GM23338 (cell line): ENCODE results near the gene RRAS. TPM values are rescaled to one million over a fixed set of nuclear protein-coding genes. Genes with fewer than 3 reads are reported as not detected.

Source experiments
- ATAC-seq: fragments of 200-7000 bp; cut with Tn5 transposase; 3 replicates; pipeline ENCODE4 v1.9.1; 2020
- DNase-seq: peaks from one replicate; pipeline ENCODE4 v3.0.0-alpha.2; 2015; ENCODE audit warnings: low spot score
- H2AFZ ChIP-seq: fragments of 200-600 bp; sonication (generic); 2 replicates; pipeline ENCODE4 v1.8.0; 2016; ENCODE audit warnings: antibody characterized with exemption, mild to moderate bottlenecking, moderate library complexity
- H3F3A ChIP-seq: fragments of 200-600 bp; sonication (generic); replicated peaks from 2 replicates; pipeline ENCODE4 v1.8.0; 2017; ENCODE audit warnings: antibody characterized with exemption, mixed run types, low read depth
- H3K27ac ChIP-seq: fragments of 200-600 bp; sonication (generic); 2 replicates; pipeline ENCODE4 v1.6.1; 2016; ENCODE audit warnings: low read depth
- H3K27me3 ChIP-seq: fragments of 200-600 bp; sonication (generic); 2 replicates; pipeline ENCODE4 v1.8.0; 2016; ENCODE audit warnings: mild to moderate bottlenecking, mixed run types, moderate library complexity; ENCODE audit not compliant: insufficient read depth
- H3K36me3 ChIP-seq: fragments of 200-600 bp; sonication (generic); 2 replicates; pipeline ENCODE4 v1.8.0; 2016; ENCODE audit warnings: mild to moderate bottlenecking; ENCODE audit not compliant: insufficient read depth
- H3K4me1 ChIP-seq: fragments of 200-600 bp; sonication (generic); 2 replicates; pipeline ENCODE4 v1.8.0; 2016; ENCODE audit warnings: mild to moderate bottlenecking, moderate library complexity; ENCODE audit not compliant: insufficient read depth
- H3K4me2 ChIP-seq: fragments of 200-600 bp; sonication (generic); 2 replicates; pipeline ENCODE4 v1.7.1; 2017; ENCODE audit warnings: mixed run types
- H3K4me3 ChIP-seq: fragments of 200-600 bp; sonication (generic); 2 replicates; pipeline ENCODE4 v1.6.1; 2016; ENCODE audit warnings: mixed run types
- H3K79me2 ChIP-seq: fragments of 200-600 bp; sonication (generic); replicated peaks from 2 replicates; pipeline ENCODE4 v1.8.0; 2017; ENCODE audit warnings: mild to moderate bottlenecking; ENCODE audit not compliant: insufficient read depth
- H3K9me2 ChIP-seq: fragments of 200-600 bp; sonication (generic); 2 replicates; pipeline ENCODE4 v1.8.0; 2017; ENCODE audit not compliant: insufficient read depth
- H4K20me1 ChIP-seq: fragments of 200-600 bp; sonication (generic); replicated peaks from 2 replicates; pipeline ENCODE4 v1.8.0; 2017; ENCODE audit warnings: mild to moderate bottlenecking; ENCODE audit not compliant: insufficient read depth
- H3K27ac Mint-ChIP-seq: 2 replicates; pipeline ENCODE4 v1.8.0; 2020; ENCODE audit warnings: inconsistent platforms, mild to moderate bottlenecking, moderate library complexity, mixed read lengths
- H3K27me3 Mint-ChIP-seq: 3 replicates; pipeline ENCODE4 v1.8.0; 2022; ENCODE audit warnings: low read depth, mild to moderate bottlenecking, moderate library complexity, mixed read lengths, inconsistent platforms; ENCODE audit not compliant: insufficient read depth, poor library complexity
- H3K36me3 Mint-ChIP-seq: 3 replicates; pipeline ENCODE4 v1.8.0; 2021; ENCODE audit warnings: low read depth, mild to moderate bottlenecking, inconsistent platforms, moderate library complexity, mixed read lengths
- H3K4me1 Mint-ChIP-seq: 3 replicates; pipeline ENCODE4 v1.8.0; 2020; ENCODE audit warnings: mild to moderate bottlenecking, inconsistent platforms, mixed read lengths
- H3K4me3 Mint-ChIP-seq: 3 replicates; pipeline ENCODE4 v1.8.0; 2021; ENCODE audit warnings: moderate library complexity, mild to moderate bottlenecking, inconsistent platforms, mixed read lengths
- H3K9me3 Mint-ChIP-seq: 3 replicates; pipeline ENCODE4 v1.8.0; 2020; ENCODE audit warnings: moderate library complexity, mild to moderate bottlenecking, inconsistent platforms, mixed read lengths
- EZH2 ChIP-seq: fragments of 200-600 bp; sonication (generic); IDR thresholded peaks from one replicate; pipeline ENCODE4 v1.8.0; 2017; ENCODE audit warnings: antibody characterized with exemption, mild to moderate bottlenecking, low read depth; ENCODE audit not compliant: unreplicated experiment
- JUNB ChIP-seq: IDR thresholded peaks from one replicate; pipeline ENCODE4 v1.6.1; 2016; ENCODE audit warnings: antibody characterized with exemption; ENCODE audit not compliant: unreplicated experiment
- NANOG ChIP-seq: IDR thresholded peaks from 2 replicates; pipeline ENCODE4 v1.6.1; 2016; ENCODE audit warnings: antibody characterized with exemption, borderline replicate concordance
- POLR2AphosphoS5 ChIP-seq: IDR thresholded peaks from 2 replicates; pipeline ENCODE4 v1.6.1; 2016; ENCODE audit warnings: antibody characterized with exemption, low read depth
- ZNF114 ChIP-seq: fragments of 250-450 bp; sonication (Bioruptor Pico); IDR thresholded peaks from 2 replicates; pipeline ENCODE4 v1.5.0; 2020; ENCODE audit warnings: mild to moderate bottlenecking, moderate library complexity
- ZNF331 ChIP-seq: fragments of 250-450 bp; sonication (Bioruptor Pico); IDR thresholded peaks from 2 replicates; pipeline ENCODE4 v1.5.0; 2020; ENCODE audit warnings: low read depth, mild to moderate bottlenecking, moderate library complexity
- polyA plus RNA-seq: library from polyadenylated mRNA; unstranded; fragments of >200 nt; fragmentation: Nextera tagmentation; extraction: Ambion mirVana; gene quantifications from 2 replicates; pipeline ENCODE4 v1.2.1, GENCODE V29; 2016
- total RNA-seq: library from RNA; depleted of rRNA; stranded (reverse); fragments of >200 nt; shearing (Covaris generic); gene quantifications from 2 replicates; pipeline ENCODE4 v1.2.3, GENCODE V29; 2014
- TF ChIP-seq, protein P1 (sequence below): IDR thresholded peaks from one replicate; pipeline ENCODE4 v1.6.1; 2018; ENCODE audit warnings: antibody characterized with exemption; ENCODE audit not compliant: unreplicated experiment
- TF ChIP-seq, protein P2 (sequence below): fragments of 250-450 bp; sonication (Bioruptor Pico); IDR thresholded peaks from 2 replicates; pipeline ENCODE4 v1.5.0; 2020; ENCODE audit warnings: mild to moderate bottlenecking, moderate library complexity
- TF ChIP-seq, protein P3 (sequence below): IDR thresholded peaks from 2 replicates; pipeline ENCODE4 v1.6.1; 2016; ENCODE audit warnings: antibody characterized with exemption
- TF ChIP-seq, protein P4 (sequence below), 2 experiments: fragments of 200-600 bp in 1 of 2; sonication (generic) in 1 of 2; conservative IDR thresholded peaks; 2 replicates each; pipeline versions ENCODE4 v1.5.1 to v1.6.1; 2016 to 2017; ENCODE audit warnings: antibody characterized with exemption in 2 of 2, low read depth in 2 of 2, mild to moderate bottlenecking in 2 of 2, moderate library complexity in 1 of 2

The RRAS gene
- total and polyA plus RNA-seq, 2 experiments from 2014 or later: 9.3 to 30.0 TPM

DNA sequence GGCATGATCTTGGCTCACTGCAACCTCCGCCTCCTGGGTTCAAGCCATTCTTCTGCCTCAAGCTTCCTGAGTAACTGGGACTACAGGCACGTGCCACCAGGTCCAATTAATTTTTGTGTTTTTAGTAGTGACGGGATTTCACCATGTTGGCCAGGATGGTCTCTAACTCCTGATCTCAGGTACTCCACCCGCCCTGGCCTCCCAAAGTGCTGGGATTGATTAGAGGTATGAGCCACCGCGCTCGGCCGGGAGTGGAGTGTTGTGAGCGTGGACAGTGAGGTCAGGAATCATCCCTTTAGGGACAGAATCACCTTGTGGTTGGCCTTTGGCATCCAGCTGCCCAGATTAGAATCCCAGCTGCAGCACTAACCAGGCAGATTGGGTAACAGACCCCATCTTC, 10.3 kb downstream of the RRAS start (continued):
- TF ChIP-seq, protein P1, sequence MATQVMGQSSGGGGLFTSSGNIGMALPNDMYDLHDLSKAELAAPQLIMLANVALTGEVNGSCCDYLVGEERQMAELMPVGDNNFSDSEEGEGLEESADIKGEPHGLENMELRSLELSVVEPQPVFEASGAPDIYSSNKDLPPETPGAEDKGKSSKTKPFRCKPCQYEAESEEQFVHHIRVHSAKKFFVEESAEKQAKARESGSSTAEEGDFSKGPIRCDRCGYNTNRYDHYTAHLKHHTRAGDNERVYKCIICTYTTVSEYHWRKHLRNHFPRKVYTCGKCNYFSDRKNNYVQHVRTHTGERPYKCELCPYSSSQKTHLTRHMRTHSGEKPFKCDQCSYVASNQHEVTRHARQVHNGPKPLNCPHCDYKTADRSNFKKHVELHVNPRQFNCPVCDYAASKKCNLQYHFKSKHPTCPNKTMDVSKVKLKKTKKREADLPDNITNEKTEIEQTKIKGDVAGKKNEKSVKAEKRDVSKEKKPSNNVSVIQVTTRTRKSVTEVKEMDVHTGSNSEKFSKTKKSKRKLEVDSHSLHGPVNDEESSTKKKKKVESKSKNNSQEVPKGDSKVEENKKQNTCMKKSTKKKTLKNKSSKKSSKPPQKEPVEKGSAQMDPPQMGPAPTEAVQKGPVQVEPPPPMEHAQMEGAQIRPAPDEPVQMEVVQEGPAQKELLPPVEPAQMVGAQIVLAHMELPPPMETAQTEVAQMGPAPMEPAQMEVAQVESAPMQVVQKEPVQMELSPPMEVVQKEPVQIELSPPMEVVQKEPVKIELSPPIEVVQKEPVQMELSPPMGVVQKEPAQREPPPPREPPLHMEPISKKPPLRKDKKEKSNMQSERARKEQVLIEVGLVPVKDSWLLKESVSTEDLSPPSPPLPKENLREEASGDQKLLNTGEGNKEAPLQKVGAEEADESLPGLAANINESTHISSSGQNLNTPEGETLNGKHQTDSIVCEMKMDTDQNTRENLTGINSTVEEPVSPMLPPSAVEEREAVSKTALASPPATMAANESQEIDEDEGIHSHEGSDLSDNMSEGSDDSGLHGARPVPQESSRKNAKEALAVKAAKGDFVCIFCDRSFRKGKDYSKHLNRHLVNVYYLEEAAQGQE: no peak
- TF ChIP-seq POLR2AphosphoS5 (no peak), ZNF331 (no peak)

DNA sequence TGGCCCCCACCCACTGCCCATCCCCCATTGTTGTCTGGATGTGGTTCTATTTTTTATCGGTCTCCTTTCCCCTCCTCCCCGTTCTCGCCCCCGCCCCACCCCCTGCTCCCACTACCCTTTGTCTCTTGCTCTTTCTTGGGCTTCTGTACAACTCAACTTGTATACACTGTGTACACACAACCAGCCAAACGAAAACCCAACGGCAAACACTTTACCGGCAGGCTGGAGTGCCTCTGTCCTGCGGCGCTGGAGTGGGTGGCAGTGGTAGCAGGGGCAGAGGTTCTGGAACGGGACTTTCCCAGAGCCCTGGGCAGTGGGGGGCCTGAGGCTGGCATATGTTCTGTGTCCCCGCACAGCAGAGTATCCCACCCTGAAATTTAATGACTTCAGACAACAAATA, 13.7 kb downstream of the RRAS start:
- peaks cover 29% of the 10 kb centered on the region for H3F3A ChIP-seq
- H3K27ac ChIP-seq: no peak overlapping the region
- Mint-ChIP-seq H3K9me3 (no peaks in the 10 kb centered on the region), H3K27ac (no peak overlapping the region), H3K27me3 (peaks cover 18% of the 10 kb centered on the region), H3K4me3 (no peak overlapping the region), H3K36me3 (peaks cover 52% of the 10 kb centered on the region), H3K4me1 (peaks cover 7% of the 10 kb centered on the region)
- H3K9me2 ChIP-seq: no peaks in the 10 kb centered on the region
- H4K20me1 ChIP-seq: peaks cover 21% of the 10 kb centered on the region
- H3K4me3 ChIP-seq: no peak overlapping the region
- no peak overlapping the region for H2AFZ ChIP-seq
- DNase-seq (no peak), ATAC-seq (no peak)
- peaks cover 5% of the 10 kb centered on the region; the same call in 1 of the 2 replicates for H3K4me1 ChIP-seq
- no peaks in the 10 kb centered on the region for H3K27me3 ChIP-seq
- no peak overlapping the region for H3K4me2 ChIP-seq
- H3K79me2 ChIP-seq: peaks cover 6% of the 10 kb centered on the region
- H3K36me3 ChIP-seq: peaks cover 7% of the 10 kb centered on the region; the same call in 1 of the 2 replicates
- TF ChIP-seq, protein P2, sequence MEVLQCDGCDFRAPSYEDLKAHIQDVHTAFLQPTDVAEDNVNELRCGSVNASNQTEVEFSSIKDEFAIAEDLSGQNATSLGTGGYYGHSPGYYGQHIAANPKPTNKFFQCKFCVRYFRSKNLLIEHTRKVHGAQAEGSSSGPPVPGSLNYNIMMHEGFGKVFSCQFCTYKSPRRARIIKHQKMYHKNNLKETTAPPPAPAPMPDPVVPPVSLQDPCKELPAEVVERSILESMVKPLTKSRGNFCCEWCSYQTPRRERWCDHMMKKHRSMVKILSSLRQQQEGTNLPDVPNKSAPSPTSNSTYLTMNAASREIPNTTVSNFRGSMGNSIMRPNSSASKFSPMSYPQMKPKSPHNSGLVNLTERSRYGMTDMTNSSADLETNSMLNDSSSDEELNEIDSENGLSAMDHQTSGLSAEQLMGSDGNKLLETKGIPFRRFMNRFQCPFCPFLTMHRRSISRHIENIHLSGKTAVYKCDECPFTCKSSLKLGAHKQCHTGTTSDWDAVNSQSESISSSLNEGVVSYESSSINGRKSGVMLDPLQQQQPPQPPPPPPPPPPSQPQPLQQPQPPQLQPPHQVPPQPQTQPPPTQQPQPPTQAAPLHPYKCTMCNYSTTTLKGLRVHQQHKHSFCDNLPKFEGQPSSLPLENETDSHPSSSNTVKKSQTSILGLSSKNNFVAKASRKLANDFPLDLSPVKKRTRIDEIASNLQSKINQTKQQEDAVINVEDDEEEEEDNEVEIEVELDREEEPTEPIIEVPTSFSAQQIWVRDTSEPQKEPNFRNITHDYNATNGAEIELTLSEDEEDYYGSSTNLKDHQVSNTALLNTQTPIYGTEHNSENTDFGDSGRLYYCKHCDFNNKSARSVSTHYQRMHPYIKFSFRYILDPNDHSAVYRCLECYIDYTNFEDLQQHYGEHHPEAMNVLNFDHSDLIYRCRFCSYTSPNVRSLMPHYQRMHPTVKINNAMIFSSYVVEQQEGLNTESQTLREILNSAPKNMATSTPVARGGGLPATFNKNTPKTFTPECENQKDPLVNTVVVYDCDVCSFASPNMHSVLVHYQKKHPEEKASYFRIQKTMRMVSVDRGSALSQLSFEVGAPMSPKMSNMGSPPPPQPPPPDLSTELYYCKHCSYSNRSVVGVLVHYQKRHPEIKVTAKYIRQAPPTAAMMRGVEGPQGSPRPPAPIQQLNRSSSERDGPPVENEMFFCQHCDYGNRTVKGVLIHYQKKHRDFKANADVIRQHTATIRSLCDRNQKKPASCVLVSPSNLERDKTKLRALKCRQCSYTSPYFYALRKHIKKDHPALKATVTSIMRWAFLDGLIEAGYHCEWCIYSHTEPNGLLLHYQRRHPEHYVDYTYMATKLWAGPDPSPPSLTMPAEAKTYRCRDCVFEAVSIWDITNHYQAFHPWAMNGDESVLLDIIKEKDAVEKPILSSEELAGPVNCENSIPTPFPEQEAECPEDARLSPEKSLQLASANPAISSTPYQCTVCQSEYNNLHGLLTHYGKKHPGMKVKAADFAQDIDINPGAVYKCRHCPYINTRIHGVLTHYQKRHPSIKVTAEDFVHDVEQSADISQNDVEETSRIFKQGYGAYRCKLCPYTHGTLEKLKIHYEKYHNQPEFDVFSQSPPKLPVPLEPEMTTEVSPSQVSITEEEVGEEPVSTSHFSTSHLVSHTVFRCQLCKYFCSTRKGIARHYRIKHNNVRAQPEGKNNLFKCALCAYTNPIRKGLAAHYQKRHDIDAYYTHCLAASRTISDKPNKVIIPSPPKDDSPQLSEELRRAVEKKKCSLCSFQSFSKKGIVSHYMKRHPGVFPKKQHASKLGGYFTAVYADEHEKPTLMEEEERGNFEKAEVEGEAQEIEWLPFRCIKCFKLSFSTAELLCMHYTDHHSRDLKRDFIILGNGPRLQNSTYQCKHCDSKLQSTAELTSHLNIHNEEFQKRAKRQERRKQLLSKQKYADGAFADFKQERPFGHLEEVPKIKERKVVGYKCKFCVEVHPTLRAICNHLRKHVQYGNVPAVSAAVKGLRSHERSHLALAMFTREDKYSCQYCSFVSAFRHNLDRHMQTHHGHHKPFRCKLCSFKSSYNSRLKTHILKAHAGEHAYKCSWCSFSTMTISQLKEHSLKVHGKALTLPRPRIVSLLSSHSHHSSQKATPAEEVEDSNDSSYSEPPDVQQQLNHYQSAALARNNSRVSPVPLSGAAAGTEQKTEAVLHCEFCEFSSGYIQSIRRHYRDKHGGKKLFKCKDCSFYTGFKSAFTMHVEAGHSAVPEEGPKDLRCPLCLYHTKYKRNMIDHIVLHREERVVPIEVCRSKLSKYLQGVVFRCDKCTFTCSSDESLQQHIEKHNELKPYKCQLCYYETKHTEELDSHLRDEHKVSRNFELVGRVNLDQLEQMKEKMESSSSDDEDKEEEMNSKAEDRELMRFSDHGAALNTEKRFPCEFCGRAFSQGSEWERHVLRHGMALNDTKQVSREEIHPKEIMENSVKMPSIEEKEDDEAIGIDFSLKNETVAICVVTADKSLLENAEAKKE (CRISPR knock-in tag): no peak
- TF ChIP-seq, protein P3, sequence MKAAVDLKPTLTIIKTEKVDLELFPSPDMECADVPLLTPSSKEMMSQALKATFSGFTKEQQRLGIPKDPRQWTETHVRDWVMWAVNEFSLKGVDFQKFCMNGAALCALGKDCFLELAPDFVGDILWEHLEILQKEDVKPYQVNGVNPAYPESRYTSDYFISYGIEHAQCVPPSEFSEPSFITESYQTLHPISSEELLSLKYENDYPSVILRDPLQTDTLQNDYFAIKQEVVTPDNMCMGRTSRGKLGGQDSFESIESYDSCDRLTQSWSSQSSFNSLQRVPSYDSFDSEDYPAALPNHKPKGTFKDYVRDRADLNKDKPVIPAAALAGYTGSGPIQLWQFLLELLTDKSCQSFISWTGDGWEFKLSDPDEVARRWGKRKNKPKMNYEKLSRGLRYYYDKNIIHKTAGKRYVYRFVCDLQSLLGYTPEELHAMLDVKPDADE: no peak
- no peak for TF ChIP-seq NANOG
- no peak for TF ChIP-seq POLR2AphosphoS5
- no peak for TF ChIP-seq ZNF114 (CRISPR knock-in tag)
- TF ChIP-seq, protein P4, sequence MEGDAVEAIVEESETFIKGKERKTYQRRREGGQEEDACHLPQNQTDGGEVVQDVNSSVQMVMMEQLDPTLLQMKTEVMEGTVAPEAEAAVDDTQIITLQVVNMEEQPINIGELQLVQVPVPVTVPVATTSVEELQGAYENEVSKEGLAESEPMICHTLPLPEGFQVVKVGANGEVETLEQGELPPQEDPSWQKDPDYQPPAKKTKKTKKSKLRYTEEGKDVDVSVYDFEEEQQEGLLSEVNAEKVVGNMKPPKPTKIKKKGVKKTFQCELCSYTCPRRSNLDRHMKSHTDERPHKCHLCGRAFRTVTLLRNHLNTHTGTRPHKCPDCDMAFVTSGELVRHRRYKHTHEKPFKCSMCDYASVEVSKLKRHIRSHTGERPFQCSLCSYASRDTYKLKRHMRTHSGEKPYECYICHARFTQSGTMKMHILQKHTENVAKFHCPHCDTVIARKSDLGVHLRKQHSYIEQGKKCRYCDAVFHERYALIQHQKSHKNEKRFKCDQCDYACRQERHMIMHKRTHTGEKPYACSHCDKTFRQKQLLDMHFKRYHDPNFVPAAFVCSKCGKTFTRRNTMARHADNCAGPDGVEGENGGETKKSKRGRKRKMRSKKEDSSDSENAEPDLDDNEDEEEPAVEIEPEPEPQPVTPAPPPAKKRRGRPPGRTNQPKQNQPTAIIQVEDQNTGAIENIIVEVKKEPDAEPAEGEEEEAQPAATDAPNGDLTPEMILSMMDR (conservative IDR thresholded peaks at IDR 0.05; ENCODE audit: low read depth in 2 of 2): no peak
- no peak for TF ChIP-seq JUNB
- no peak for TF ChIP-seq EZH2
